Caki2 (cell line): ENCODE results near the gene ARID3B. TPM values are rescaled to one million over a fixed set of nuclear protein-coding genes. Genes with fewer than 3 reads are reported as not detected.
A peak's percentile ranks its signal among the peaks of the same experiment; 100 is the strongest.
"Not testable (repeated sequence)": the region's sequence is repeated elsewhere in the genome, so short reads cannot be mapped to it uniquely, and the experiment has no call there.

Experiments
- DNase-seq: peaks from one replicate; pipeline ENCODE4 v3.0.0-alpha.2; 2015; ENCODE audit warnings: low read depth
- in situ Hi-C: cut with HindIII; loops from 2 replicates; pipeline ENCODE4 v1.10.0; 2016; ENCODE audit warnings: low sequenced_read_pairs, low pct_unique_long_range_greater_than_20kb, mixed read lengths
- total RNA-seq: library from RNA; depleted of rRNA; stranded (reverse); fragments of >200 nt; shearing (Covaris generic); gene quantifications from 2 replicates; pipeline ENCODE4 v1.2.3, GENCODE V29; 2014; ENCODE audit warnings: low replicate concordance; rRNA removed

ARID3B gene, protein sequence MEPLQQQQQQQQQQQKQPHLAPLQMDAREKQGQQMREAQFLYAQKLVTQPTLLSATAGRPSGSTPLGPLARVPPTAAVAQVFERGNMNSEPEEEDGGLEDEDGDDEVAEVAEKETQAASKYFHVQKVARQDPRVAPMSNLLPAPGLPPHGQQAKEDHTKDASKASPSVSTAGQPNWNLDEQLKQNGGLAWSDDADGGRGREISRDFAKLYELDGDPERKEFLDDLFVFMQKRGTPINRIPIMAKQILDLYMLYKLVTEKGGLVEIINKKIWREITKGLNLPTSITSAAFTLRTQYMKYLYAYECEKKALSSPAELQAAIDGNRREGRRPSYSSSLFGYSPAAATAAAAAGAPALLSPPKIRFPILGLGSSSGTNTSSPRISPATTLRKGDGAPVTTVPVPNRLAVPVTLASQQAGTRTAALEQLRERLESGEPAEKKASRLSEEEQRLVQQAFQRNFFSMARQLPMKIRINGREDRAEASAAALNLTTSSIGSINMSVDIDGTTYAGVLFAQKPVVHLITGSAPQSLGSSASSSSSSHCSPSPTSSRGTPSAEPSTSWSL
- total RNA-seq: 0.68 and 2.1 TPM in 2 replicates

DNA sequence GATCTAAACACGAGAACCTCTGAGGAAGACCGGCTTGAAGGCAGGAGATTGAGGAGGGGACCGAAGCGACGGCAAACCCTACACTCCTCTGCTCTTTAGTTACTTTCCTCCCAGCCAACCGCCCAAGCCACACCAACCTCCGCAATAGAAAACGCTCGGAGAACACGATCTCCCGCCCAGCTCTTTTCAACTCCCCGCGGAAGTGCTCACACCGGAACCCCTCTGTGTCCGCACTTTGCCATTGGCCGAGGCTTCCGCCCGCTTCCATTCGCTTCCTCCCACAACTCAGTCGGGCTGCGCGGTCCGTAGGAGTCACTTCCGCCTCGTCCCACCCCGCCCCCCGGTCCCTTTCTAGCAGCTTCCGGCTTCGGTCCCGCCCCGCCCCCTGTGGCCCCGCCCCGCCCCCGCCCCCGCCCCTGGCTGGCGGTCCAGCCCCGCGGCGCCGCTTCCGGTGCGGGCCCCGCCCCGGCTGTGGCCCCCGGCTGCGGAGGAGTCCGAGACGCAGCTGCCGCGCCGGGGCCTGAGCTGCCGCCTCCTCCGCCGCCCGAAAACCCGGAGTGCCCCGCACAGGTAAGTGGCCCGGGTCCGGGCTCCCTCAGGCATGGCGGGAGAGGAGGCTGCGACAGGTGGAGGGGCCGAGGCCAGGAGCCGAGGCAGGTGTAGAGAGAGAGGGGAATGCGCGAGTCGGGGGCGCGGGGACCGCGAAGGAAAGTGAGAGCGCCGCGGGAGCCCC lies at the start of gene ARID3B:
Gene ARID3B (plus strand): TSS at position 460 of the 733 bp plus-strand sequence. CDS start 2,717 bp downstream, outside the sequence.
- DNase-seq: peak; percentile 93
- in situ Hi-C loops: no loop called here

DNA sequence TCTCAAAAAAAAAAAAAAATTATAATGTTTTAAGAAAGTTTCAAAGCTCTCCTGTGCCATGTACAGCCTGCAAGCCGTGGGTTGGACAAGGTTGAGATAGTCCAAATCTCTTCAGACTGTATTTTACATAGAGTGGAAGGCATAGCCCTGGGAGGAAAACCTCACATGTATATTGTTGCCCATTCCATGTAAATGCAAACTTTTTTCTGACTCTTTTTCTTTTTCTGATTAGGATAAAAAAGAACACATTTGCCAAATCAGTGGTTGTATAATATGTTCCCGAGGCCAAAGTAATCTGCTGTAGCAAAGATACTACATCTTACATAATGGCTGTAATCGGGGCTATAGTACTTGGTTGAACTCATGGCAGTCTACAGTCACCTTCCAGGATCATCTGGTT lies 44.4 kb upstream of the ARID3B start:
- in situ Hi-C loops: no loop called here

DNA sequence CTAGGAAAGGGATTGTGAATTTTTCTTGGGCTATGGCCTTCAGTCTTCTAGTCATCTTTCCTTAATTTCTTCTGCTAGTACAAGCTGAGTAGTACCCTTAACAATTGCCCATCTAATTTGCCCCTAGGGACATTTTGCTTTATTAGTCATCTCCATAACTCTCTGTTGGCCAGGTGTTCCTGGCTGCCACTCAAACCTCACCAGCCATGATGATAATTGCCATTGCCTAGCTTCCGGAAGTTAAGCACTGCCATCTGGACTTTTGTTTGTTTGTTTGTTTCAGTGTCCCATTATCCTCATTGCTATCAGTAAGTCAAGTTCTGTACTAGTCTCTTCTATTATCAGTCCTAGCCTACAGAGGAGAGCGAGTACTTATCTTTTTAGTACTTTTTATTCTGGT lies 43.4 kb upstream of the ARID3B start:
- DNase-seq: no peak
- in situ Hi-C loops: no loop called here

More for the DNA sequence above, 44.4 kb upstream of the ARID3B start:
- no peak for DNase-seq

DNA sequence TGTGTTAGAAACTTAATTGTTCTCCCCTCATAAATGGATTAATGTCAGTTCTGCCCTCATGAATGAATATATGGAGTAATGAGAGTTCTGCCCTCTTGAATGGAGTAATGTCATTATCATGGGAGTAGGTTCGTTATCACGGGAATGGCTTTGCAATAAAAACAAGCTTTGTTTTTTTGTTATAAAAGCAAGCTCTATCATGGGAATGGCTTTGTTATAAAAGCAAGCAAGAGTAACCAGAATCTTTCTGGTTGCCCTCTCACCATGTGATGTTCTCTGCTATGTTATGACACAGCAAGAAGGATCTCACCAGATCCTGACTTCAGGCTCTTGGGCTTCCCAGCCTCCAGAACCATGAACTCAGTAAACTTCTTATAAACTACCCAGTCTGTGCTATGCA lies 41.7 kb upstream of the ARID3B start:
- in situ Hi-C loops: no loop called here
- no peak for DNase-seq

DNA sequence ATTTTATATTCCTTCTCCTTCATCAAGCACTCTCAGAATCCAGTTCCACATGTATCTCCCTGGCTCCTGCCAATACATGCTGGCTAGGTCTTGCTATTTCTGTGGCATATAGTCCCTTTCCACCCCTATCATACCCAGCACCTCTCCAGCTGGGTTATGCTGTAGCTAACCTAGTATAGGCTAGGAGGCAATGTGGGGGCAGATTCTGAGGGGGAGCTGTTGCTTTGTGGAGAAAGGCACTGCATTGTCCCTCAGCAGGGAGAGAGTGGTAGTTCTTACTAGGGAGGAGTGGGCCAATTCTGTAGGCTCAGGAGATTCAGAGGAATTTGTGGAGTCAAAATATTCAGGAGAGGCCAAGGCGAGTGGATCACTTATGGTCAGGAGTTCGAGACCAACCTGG lies 40.6 kb upstream of the ARID3B start:
- in situ Hi-C loops: no loop called here
- DNase-seq: no peak

DNA sequence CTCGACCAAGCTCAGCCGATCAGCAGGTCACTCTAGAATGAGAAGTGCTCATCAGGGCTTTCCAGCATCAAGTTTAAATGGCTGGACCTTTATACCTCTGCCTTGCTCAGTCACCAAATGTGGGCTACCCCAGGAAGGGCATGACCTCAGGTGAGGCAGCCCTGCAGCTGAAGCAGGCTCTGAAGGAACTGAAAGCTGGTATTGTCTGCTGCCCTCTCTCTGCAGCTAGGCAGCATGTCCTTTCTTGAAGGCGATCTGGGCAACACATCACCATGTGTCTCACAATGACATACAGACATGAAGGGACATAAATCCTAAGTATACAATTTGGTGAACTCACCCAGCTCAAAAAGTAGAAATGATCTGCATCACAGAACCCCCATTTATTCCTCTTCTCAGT lies 38.7 kb upstream of the ARID3B start:
- in situ Hi-C loops: no loop called here
- DNase-seq: no peak

DNA sequence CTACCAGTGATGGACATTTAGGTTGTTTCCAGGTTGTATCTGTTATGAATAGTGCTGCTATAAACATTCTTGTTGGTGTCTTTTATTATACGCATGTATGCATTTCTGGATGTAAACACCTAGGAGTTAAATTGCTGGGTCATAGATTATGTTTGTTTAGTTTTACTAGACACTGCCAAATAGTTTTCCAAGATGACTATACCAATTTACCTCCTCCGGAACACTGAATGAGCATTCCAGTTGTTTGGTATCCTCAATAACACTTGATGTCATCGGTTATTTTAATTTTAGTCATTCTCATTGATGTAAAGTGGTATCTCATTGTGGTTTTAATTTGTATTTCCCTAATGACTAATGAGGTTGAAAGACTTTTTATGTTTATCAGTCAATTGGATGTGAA lies 36.6 kb upstream of the ARID3B start:
- in situ Hi-C loops: no loop called here
- DNase-seq: no peak

DNA sequence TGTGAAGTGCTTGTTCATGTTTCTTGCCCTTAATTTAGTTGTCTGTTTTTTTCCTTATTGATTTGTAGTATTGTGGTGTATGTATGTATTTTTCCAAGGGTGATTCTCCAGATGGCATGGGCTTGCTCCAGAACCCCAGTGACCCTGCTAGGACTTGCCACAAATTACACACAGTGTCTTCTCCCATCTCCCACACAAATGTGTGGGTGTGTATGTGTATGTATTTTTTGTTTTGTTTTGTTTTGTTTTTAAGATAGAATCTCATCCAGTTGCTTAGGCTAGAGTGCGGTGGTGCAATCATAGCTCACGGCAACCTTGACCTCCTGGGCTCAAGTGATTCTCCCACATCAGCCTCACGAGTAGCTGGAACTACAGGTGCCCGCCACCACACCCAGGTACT lies 36.2 kb upstream of the ARID3B start:
- no peak for DNase-seq
- in situ Hi-C loops: no loop called here

DNA sequence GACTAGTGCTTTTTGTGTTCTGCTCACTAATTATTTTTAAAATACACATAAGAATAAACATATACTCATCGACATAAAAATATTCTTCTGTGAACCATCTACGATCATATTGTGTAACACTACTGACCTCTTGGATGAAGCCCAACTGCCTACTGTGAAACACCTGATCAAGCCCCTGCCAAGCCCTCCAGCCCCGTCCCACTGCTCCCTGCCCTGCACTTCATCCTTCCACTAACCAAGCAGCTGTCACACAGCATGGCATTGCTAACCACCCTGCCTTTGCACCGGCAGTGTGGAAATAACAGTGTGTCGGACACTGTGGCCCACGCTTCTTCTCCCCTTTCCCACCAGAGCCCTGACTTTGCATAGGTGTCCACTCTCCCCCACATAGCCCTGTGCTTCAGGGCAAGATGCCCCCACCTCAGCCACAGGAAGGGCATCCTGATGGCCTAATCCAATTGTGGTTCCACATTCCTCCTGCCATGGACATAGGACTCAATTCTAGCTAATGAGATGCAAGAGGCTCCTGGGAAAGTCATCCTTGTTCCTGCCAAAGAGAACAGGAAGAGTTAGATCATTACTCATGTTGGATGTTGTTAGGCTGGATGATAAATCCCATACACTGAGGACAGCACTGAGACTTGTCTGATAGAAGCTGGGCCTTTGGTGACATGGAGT lies 35.0 kb upstream of the ARID3B start:
- DNase-seq: no peak
- in situ Hi-C loops: no loop called here

DNA sequence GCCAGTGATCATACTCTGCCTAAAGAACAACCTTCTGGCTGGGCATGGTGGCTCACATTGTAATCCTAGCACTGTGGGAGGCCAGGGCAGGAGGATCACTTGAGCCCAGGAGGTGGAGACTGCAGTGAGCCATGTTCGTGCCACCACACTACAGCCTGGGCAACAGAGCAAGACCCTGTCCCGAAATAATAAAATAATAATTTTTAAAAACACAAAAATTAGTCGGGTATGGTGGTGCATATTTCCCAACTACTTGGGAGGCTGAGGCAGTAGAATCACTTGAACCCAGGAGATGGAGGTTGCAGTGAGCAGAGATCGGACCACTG lies 34.5 kb upstream of the ARID3B start:
- DNase-seq: no peak
- in situ Hi-C loops: no loop called here

DNA sequence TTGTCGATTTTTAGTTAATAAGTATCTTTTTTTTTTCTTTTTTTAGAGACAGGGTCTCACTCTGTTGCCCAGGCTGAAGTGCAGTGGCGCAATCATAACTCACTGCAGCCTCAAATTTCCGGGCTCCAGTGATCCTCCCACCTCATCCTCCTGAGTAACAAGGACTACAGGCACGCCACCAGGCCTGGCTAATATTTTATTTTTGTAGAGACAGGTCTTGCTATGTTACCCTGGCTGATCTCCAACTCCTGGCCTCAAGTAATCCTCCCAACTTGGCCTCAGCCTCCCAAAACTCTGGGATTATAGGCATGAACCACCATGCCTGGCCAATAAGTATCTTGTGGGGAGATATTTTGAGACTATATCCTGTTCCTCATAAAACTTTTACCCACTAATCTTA lies 29.4 kb upstream of the ARID3B start:
- DNase-seq: no peak
- in situ Hi-C loops: no loop called here

DNA sequence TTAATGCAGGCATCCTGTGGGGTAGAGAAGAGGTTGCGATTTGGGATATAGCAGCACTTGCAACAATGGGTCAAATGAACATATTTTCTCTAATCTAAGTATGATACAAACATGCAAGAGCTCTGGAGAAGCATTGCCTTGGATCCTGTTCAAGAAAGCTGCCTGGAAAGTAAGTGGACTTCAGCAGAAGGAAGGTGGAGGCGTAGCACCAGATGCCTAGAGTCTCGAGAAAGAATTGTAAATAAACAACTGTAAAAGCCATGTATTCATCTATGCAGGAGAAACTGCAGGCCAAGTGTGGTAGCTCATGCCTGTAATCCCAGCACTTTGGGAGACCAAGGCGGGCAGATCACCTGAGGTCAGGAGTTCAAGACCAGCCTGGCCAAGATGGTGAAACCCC lies 27.0 kb upstream of the ARID3B start:
- in situ Hi-C loops, DNase-seq: not testable (repeated sequence)

DNA sequence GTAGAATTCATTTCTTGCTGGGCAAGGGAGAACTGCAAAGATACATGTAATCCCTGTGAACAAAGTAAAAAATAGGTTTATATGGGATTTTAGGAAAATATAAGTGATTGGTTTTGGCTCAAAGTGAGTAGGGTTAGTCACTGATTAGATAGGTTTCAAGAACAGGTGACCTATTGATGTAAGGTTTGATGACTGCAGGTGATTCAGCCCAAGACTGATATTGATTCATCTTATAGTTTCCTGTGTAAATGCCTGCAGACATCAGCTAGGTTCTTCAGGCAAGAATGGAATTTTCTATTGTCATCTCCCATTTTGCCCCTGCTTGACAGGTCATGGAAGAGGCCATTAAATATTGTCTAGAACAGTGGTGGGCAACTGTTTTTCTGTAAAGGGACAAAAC lies 23.9 kb upstream of the ARID3B start:
- DNase-seq: no peak
- in situ Hi-C loops: no loop called here

DNA sequence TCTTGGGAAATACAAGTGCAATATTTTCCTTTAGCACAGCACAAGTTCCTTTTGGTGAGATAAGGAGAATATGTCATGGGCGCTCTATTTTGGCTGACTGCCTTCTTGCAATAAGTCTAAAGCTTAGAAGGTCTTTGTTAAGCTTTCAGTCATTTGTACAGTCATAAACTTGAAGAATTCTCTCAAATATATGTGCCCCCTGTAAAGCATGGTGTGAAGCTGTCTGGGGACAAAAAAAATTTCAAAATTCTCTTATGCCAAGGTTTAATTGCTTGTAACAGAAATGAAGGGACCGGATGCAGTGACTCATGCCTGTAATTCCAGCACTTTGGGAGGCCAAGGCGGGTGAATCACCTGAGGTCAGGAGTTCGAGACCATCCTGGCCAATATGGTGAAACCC lies 21.7 kb upstream of the ARID3B start:
- in situ Hi-C loops: no loop called here
- no peak for DNase-seq

DNA sequence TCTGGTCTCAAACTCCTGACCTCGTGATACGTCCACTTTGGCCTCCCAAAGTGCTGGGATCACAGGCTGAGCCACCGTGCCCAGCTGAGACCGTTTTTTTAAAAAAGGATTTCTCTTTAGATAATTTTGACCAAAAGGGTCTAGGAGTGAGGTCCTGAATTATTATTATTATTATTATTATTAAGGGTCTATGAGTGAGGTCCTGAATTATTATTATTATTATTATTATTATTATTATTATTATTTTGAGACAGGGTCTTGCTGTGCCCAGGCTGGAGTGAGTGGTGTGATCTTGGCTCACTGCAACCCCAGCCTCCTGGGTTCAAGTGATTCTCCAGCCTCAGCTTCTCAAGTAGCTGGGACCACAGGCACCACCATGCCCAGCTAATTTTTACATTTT lies 20.6 kb upstream of the ARID3B start:
- no peak for DNase-seq
- in situ Hi-C loops: no loop called here

DNA sequence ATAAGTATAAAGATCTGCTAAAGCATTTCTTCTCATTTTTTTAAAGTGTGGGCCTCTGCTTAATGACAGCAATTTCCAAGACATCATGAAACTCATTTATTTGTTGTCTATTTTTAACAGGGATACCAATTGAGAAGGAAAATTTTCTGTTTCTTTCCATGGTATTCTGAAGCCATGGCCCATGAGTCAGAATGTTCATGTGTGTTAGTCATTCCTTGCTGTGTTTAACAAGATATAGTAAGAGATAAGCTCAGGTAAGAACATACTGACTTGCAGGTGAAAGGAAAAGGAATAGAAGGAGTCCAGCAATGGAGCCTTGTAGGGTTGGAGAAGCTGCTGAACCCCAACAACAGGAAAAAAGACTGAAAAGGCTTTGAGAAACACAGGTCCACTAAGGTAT lies 17.0 kb upstream of the ARID3B start:
- DNase-seq: peak; percentile 38
- in situ Hi-C loops: no loop called here

DNA sequence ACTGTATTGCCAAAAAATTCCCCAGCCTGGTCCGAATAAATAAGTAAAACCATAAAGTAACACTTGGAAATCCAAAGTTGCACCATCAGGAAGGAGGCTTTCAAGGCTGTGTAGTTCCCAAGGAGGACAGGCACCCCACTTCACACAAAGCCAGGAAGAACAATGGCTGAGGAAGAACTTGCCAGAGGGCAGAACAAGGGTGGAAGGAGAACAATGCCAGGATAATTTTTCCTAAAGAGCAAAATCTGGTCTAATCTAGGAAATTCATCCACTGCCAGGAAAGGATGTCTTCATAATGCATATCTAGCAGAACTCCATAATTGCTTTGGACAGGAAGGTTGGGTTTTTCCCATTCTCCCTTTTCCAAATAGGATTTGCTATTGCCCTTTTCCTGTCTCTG lies 15.7 kb upstream of the ARID3B start:
- in situ Hi-C loops: no loop called here
- no peak for DNase-seq

DNA sequence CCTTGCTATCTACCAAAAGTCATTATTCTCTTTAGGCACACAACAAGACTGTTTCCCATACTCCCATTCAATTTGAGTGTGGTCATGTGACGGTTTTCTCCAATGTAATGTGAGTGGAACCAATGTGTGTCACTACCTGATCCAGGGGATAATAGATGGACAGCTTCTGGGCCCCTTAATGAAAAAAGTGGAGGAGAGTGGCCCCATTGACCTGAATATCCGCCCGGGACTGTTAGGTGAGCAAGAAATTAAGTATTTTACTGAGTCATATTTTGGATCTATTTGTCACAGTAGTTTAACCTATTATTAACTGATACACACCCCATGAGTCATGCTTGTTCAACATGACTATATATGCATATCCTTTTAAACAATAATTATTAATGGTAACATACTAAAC lies 15.1 kb upstream of the ARID3B start:
- DNase-seq: peak; percentile 78
- in situ Hi-C loops: no loop called here

DNA sequence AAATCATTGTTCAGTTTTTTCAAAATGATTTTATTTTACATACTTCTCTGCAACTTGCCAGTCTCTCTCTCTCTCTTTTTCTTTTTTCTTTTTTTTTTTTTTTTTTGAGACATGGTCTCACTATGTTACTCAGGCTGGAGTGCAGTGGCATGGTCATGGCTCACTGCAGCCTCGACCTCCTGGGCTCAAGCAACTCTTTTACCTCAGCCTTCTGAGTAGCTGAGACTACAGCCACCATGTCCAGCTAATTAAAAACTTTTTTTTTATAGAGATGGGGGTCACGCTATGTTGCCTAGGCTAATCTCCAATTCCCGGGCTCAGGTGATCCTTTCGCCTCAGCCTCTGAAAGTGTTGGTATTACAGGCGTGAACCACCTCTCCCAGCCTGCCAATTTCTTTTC lies 12.1 kb upstream of the ARID3B start:
- in situ Hi-C loops: no loop called here
- peak; percentile 77 for DNase-seq
